Prostate gland (tissue), 2 donors: ENCODE data around the gene FAM209A.

ENCODE experiments used
- POLR2A ChIP-seq: fragments of 450-650 bp; IDR thresholded peaks from one replicate; pipeline ENCODE4 v1.6.1; 2016; ENCODE audit warnings: antibody characterized with exemption, mild to moderate bottlenecking
- POLR2AphosphoS5 ChIP-seq: sonication (generic); formaldehyde crosslinking; IDR thresholded peaks from one replicate; pipeline ENCODE4 v1.6.1; 2017; ENCODE audit warnings: antibody characterized with exemption
- TF ChIP-seq, protein P1 (sequence below), 4 experiments: fragments of 200-600 bp in 2 of 4; fragments of 450-650 bp in 2 of 4; sonication (generic) in 2 of 4; IDR thresholded peaks; 1 replicate in 3 of 4; 2 replicates in 1 of 4; pipeline ENCODE4 v1.5.1; 2016 to 2019; ENCODE audit warnings: antibody characterized with exemption in 4 of 4, mild to moderate bottlenecking in 2 of 4, moderate library complexity in 2 of 4

DNA sequence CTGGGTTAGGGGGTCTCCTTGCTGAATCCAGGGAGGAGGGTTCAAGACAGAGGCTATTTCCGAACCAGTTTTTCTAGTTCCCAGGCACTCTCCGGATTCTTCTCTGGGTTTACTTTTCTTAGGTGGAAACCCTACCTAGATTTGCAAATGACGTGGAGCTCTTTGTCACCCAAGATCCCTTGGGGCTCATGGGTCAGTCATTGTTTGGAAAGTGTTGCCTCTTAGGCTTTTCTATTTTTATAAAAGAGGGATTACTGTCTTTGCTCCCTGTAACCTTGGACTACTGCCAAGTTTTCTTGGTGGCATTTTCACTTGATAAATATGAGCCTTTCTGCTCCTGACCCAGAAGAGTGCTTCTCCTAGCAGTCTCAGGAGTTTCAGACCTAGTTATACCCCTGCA, 42.1 kb downstream of the FAM209A start:
- TF ChIP-seq, protein P1, sequence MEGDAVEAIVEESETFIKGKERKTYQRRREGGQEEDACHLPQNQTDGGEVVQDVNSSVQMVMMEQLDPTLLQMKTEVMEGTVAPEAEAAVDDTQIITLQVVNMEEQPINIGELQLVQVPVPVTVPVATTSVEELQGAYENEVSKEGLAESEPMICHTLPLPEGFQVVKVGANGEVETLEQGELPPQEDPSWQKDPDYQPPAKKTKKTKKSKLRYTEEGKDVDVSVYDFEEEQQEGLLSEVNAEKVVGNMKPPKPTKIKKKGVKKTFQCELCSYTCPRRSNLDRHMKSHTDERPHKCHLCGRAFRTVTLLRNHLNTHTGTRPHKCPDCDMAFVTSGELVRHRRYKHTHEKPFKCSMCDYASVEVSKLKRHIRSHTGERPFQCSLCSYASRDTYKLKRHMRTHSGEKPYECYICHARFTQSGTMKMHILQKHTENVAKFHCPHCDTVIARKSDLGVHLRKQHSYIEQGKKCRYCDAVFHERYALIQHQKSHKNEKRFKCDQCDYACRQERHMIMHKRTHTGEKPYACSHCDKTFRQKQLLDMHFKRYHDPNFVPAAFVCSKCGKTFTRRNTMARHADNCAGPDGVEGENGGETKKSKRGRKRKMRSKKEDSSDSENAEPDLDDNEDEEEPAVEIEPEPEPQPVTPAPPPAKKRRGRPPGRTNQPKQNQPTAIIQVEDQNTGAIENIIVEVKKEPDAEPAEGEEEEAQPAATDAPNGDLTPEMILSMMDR (IDR thresholded peaks at IDR 0.05): no peak
- TF ChIP-seq POLR2AphosphoS5: no peak
- TF ChIP-seq POLR2A: no peak
